Occipital lobe (tissue), 3 donors: ENCODE results near the gene FAM81A. TPM values are rescaled to one million over a fixed set of nuclear protein-coding genes. Genes with fewer than 3 reads are reported as not detected.

Experiments used
- DNase-seq: peaks from one replicate; lab custom pipeline; 2025; lab: John Stamatoyannopoulos, UW
- small RNA-seq: library from RNA; depleted of rRNA; stranded (forward); fragments of <200 nt; gene quantifications from one replicate; pipeline ENCODE3, GENCODE V24; 2014
- total RNA-seq: library from RNA; depleted of rRNA; stranded (reverse); fragments of >200 nt; gene quantifications from one replicate; pipeline ENCODE4 v1.2.3, GENCODE V29; 2014

FAM81A gene
- total RNA-seq, 1 donor from 2014 or later: 93.1 TPM

- DNase-seq: no peak
These were observed 133.6 kb downstream of the FAM81A start for GRCh38 chr15:59571606-59572005.

Small RNA genes lying within 50 kb of the gene (small RNA-seq; reads per million reads assigned to genes)
- gene RF00019: not detected

Other genes with a start within 250 kb of the FAM81A start
- not detected for gene LDHAL6B, start 231.3 kb upstream of the FAM81A start, total RNA-seq
- gene MYO1E, start 65.3 kb upstream of the FAM81A start, total RNA-seq: 31.2 TPM
- gene GCNT3, start 173.6 kb downstream of the FAM81A start, total RNA-seq: not detected
- gene GTF2A2, start 219.3 kb downstream of the FAM81A start, total RNA-seq: 22.3 TPM